ENCODE data around the gene MYRFL. TPM values are rescaled to one million over a fixed set of nuclear protein-coding genes. Genes with fewer than 3 reads are reported as not detected.

The MYRFL gene
- total RNA-seq, 2 donors from 2014 or later, result 0.15 to 0.55 TPM

GRCh38 chr12:69948851-69949250, 123.8 kb downstream of the MYRFL start:
- Mint-ChIP-seq H3K27me3 (ENCODE audit: insufficient read depth) (no peaks in the 10 kb centered on the region), H3K36me3 (ENCODE audit: low read depth) (no peaks in the 10 kb centered on the region), H3K27ac (no peak overlapping the region), H3K4me3 (no peak overlapping the region), H3K9me3 (peaks cover 5% of the 10 kb centered on the region), H3K4me1 (peaks cover 20% of the 10 kb centered on the region)
- Histone ChIP-seq H3K9ac (ENCODE audit: extremely low read depth, low read length, poor library complexity, severe bottlenecking) (no peak overlapping the region), H3K4me1 (ENCODE audit: control insufficient read depth, insufficient read depth, low read length) (no peaks in the 10 kb centered on the region), H3K9me3 (ENCODE audit: control insufficient read depth, low read length) (peaks cover 3% of the 10 kb centered on the region), H3K27ac (ENCODE audit: low read depth, low read length) (no peak overlapping the region), H3K4me3 (ENCODE audit: low read length) (no peak overlapping the region), H3K36me3 (ENCODE audit: control insufficient read depth, insufficient read depth, low read length) (no peaks in the 10 kb centered on the region), H3K27me3 (ENCODE audit: control insufficient read depth, insufficient read depth, low read length, poor library complexity, severe bottlenecking) (no peaks in the 10 kb centered on the region)
- TF ChIP-seq, protein P1, sequence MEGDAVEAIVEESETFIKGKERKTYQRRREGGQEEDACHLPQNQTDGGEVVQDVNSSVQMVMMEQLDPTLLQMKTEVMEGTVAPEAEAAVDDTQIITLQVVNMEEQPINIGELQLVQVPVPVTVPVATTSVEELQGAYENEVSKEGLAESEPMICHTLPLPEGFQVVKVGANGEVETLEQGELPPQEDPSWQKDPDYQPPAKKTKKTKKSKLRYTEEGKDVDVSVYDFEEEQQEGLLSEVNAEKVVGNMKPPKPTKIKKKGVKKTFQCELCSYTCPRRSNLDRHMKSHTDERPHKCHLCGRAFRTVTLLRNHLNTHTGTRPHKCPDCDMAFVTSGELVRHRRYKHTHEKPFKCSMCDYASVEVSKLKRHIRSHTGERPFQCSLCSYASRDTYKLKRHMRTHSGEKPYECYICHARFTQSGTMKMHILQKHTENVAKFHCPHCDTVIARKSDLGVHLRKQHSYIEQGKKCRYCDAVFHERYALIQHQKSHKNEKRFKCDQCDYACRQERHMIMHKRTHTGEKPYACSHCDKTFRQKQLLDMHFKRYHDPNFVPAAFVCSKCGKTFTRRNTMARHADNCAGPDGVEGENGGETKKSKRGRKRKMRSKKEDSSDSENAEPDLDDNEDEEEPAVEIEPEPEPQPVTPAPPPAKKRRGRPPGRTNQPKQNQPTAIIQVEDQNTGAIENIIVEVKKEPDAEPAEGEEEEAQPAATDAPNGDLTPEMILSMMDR (conservative IDR thresholded peaks at IDR 0.05), result no peak
- no peak for DNase-seq

DNA sequence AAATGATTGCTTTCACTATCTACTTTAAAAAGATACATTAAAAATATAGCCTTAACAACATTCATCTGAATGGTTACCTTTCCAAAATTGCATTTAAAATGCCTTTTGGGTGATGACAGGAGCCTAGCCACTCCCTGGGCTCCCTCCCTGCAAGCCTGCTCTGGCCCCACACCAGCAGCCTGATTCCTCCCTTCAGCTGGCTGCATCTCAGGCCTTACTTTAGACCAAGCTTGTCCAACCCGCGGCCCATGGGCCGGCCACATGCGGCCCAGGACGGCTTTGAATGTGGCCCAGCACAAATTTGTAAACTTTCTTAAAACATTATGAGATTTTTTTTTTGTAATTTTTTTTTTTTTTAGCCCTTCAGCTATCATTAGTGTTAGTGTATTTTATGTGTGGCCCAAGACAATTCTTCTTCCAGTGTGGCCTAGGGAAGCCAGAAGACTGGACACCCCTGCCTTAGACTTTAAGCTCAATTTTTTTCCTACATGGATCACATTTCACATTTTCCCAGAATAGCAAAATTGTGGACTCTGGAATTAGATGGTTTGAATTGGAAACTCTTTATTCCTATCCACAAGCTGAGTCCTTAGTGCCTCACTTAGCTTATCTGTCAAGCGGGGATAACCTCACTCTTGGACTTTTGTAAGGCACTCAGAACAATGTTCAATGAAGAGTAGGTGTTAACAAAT, 124.4 kb downstream of the MYRFL start:
- no peaks in the 10 kb centered on the region for H3K27me3 Mint-ChIP-seq (ENCODE audit: insufficient read depth)
- Histone ChIP-seq H3K27me3 (ENCODE audit: control insufficient read depth, insufficient read depth, low read length, poor library complexity, severe bottlenecking) (no peaks in the 10 kb centered on the region), H3K27ac (ENCODE audit: low read depth, low read length) (no peak overlapping the region), H3K4me1 (ENCODE audit: control insufficient read depth, insufficient read depth, low read length) (no peaks in the 10 kb centered on the region), H3K36me3 (ENCODE audit: control insufficient read depth, insufficient read depth, low read length) (no peaks in the 10 kb centered on the region), H3K4me3 (ENCODE audit: low read length) (no peak overlapping the region), H3K9me3 (ENCODE audit: control insufficient read depth, low read length) (peaks cover 3% of the 10 kb centered on the region), H3K9ac (ENCODE audit: extremely low read depth, low read length, poor library complexity, severe bottlenecking) (no peak overlapping the region)
- H3K4me1 Mint-ChIP-seq, result peaks cover 26% of the 10 kb centered on the region
- whole genome bisulfite sequencing, 2 experiments (ENCODE audit: insufficient coverage in 1 of 2, insufficient read length in 1 of 2), result 98% methylated on average over 6 of the region's 6 CpGs; no CpG with 5 or more reads in 1 of the 2 experiments
- DNase-seq, result no peak
- peaks cover 5% of the 10 kb centered on the region for H3K9me3 Mint-ChIP-seq
- no peak overlapping the region for H3K27ac Mint-ChIP-seq
- no peaks in the 10 kb centered on the region for H3K36me3 Mint-ChIP-seq (ENCODE audit: low read depth)
- TF ChIP-seq, protein P1 (conservative IDR thresholded peaks at IDR 0.05), result no peak
- H3K4me3 Mint-ChIP-seq, result no peak overlapping the region

- Mint-ChIP-seq H3K27ac (no peak overlapping the region), H3K4me1 (peaks cover 30% of the 10 kb centered on the region), H3K36me3 (ENCODE audit: low read depth) (no peaks in the 10 kb centered on the region), H3K4me3 (no peak overlapping the region), H3K9me3 (peaks cover 5% of the 10 kb centered on the region), H3K27me3 (ENCODE audit: insufficient read depth) (no peaks in the 10 kb centered on the region)
- Histone ChIP-seq H3K9ac (ENCODE audit: extremely low read depth, low read length, poor library complexity, severe bottlenecking) (no peak overlapping the region), H3K36me3 (ENCODE audit: control insufficient read depth, insufficient read depth, low read length) (no peaks in the 10 kb centered on the region), H3K4me3 (ENCODE audit: low read length) (no peak overlapping the region), H3K27me3 (ENCODE audit: control insufficient read depth, insufficient read depth, low read length, poor library complexity, severe bottlenecking) (no peaks in the 10 kb centered on the region), H3K9me3 (ENCODE audit: control insufficient read depth, low read length) (peaks cover 3% of the 10 kb centered on the region), H3K27ac (ENCODE audit: low read depth, low read length) (no peak overlapping the region), H3K4me1 (ENCODE audit: control insufficient read depth, insufficient read depth, low read length) (no peaks in the 10 kb centered on the region)
- no peak for DNase-seq
- TF ChIP-seq, protein P1 (conservative IDR thresholded peaks at IDR 0.05), result no peak
- 98 to 100% methylated on average over 2 of the region's 5 CpGs for WGBS, 2 experiments (ENCODE audit: insufficient coverage in 1 of 2, insufficient read length in 1 of 2)
Measured at GRCh38 chr12:69951108-69951507, 126.1 kb downstream of the MYRFL start.
